Measurements from ENCODE around the gene SH3D19.

SH3D19 gene

DNA sequence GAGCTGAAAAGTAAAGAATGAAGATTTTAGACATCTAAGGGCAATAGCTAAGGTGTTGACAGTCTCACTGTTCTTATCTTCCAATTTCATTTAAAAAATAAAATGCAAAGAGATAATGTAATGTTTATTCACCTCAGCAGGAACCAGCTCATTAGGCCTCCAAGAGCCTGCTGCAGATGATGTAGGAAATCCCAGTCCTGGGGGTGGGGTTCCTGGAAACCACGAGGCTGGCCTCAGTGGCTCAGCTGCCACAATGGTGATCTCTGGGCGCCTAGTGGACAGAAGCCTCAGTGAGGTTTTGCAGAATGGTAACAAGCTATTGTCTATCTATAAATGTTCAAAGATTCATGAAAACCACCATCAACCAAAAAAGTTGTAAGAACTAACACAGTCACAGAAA, 148.7 kb downstream of the SH3D19 start:
- in situ Hi-C loops (cut with HindIII; ENCODE audit: low sequenced_read_pairs), result no loop called here
- TF ChIP-seq, protein P1, sequence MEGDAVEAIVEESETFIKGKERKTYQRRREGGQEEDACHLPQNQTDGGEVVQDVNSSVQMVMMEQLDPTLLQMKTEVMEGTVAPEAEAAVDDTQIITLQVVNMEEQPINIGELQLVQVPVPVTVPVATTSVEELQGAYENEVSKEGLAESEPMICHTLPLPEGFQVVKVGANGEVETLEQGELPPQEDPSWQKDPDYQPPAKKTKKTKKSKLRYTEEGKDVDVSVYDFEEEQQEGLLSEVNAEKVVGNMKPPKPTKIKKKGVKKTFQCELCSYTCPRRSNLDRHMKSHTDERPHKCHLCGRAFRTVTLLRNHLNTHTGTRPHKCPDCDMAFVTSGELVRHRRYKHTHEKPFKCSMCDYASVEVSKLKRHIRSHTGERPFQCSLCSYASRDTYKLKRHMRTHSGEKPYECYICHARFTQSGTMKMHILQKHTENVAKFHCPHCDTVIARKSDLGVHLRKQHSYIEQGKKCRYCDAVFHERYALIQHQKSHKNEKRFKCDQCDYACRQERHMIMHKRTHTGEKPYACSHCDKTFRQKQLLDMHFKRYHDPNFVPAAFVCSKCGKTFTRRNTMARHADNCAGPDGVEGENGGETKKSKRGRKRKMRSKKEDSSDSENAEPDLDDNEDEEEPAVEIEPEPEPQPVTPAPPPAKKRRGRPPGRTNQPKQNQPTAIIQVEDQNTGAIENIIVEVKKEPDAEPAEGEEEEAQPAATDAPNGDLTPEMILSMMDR (IDR thresholded peaks at IDR 0.05; ENCODE audit: low read depth, low read length, missing control alignments), result no peak
- DNase-seq (ENCODE audit: low read depth), result no peak
- H3K4me3 ChIP-seq (ENCODE audit: low read depth, low read length), result no peak overlapping the region

DNA sequence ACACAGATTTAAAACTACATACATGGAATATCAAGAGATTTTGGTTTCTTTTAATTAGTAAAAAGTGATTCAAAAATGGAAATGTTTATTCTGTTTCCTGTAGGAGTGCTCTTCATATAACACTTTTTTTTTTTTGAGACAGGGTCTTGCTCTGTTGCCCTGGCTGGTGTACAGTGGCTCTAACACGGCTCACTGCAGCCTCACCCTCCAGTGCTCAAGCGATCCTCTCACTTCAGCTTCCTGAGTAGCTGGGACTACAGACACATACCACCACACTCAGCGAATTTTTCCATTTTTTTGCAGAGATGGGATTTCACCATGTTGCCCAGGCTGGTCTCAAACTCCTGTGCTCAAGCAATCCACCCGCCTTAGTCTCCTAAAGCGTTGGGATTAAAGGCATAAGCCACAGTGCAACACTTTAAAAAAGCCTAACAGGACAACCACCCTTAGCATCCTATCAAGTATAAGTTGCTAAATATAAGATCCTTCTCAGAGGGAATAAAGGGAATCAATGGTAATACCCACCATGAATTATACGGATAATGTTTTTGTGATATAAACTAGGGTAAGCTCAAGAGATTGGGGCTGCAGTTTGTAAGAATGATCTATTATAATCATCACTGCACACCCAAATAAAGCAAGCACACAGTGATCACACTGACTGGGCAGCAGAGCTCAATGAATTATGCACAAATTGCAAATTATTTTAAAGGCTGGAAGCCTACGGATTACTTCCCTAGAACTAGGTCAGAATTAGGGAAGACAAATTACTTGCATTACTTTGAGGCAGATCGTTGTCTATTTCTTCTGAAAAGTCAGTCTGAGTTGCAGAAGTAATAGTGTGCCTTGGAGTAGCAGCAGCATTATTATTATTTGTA, 149.4 kb downstream of the SH3D19 start:
- no peak overlapping the region for H3K4me3 ChIP-seq (ENCODE audit: low read depth, low read length)
- no peak for DNase-seq (ENCODE audit: low read depth)
- in situ Hi-C loops (cut with HindIII; ENCODE audit: low sequenced_read_pairs), result no loop called here
- TF ChIP-seq, protein P1 (IDR thresholded peaks at IDR 0.05; ENCODE audit: low read depth, low read length, missing control alignments), result no peak

DNA sequence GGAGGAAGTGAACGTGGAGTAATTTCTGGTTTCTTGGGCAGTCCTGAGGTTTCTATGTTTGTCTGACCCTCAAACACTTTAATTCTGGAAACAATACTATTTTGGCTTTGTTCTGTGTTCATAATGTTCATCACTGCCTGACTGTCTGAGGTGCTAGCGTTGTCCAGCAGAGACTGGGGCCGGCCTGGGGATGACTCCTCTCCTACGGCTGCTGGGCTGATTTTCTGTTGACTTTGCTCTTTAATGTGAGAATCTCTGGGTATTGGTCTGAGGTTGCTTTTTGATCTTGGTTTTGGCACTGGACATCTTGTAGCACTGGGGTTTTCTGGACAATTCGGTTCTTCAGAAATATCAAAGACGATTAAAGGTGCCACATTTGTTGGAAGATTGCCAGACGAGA, 150.2 kb downstream of the SH3D19 start:
- DNase-seq (ENCODE audit: low read depth), result no peak
- no peak overlapping the region for H3K4me3 ChIP-seq (ENCODE audit: low read depth, low read length)
- TF ChIP-seq, protein P1 (IDR thresholded peaks at IDR 0.05; ENCODE audit: low read depth, low read length, missing control alignments), result no peak
- in situ Hi-C loops (cut with HindIII; ENCODE audit: low sequenced_read_pairs), result no loop called here

DNA sequence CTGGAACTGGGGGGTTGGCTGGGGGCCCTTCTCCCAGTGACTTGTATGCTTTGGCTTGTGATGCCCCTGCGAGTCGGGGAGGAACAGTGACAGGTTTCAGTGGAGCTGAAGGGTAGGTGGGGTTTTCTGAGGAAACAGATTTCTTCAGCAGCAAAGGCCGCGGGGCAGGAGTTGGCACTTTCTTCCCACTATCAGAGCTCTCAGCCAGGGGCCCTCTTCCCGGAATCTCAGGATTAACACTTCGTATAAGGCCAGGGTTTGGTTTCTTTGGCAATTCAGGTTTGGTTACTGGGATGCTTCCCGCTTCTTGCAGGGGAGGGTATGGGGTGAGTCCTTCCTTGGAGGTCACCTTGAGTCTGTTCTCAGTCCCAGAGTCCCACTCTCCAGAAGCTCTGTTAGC, 150.6 kb downstream of the SH3D19 start:
- in situ Hi-C loops (cut with HindIII; ENCODE audit: low sequenced_read_pairs), result no loop called here
- TF ChIP-seq, protein P1 (IDR thresholded peaks at IDR 0.05; ENCODE audit: low read depth, low read length, missing control alignments), result no peak
- no peak overlapping the region for H3K4me3 ChIP-seq (ENCODE audit: low read depth, low read length)
- DNase-seq (ENCODE audit: low read depth), result no peak

DNA sequence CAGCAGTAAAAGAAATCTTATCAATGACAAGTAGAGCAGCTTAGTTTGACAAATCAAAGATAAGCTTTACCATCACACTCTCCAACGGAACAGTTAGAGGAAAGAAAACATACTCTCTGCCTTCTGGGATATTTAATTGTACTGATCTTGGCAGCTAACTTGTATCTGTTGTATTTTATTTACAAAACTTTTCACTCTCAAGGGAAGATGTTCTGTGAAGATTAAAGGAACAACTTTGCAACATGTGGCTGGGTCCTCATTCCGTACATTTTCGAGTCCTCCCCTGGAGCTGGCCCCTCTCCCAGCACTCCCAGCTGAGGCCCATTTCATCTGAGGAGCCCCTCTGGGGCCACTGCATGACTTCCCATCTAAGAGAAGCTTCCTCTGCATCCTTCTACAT, 151.5 kb downstream of the SH3D19 start:
- no peak overlapping the region for H3K4me3 ChIP-seq (ENCODE audit: low read depth, low read length)
- in situ Hi-C loops (cut with HindIII; ENCODE audit: low sequenced_read_pairs), result no loop called here
- TF ChIP-seq, protein P1 (IDR thresholded peaks at IDR 0.05; ENCODE audit: low read depth, low read length, missing control alignments), result no peak
- DNase-seq (ENCODE audit: low read depth), result no peak

DNA sequence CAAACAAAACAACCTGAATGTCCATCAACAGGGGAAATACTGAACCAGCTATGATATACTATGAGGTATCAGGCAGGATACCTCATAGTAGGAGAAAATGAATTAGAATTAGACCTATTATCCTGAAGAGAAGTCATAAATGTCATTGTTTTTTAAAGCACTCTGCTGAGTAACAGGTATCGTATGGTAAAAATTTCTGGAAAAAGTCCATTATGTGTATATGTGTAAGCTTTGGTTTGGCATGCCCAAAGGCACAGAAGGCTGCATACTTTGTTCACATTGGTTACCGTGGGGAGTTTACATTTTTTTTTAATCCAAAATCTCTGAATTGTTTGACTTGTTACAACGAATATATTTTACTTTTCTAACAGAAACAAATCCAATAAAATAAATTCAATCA, 155.5 kb downstream of the SH3D19 start:
- peak; percentile 43 for DNase-seq (ENCODE audit: low read depth)
- in situ Hi-C loops (cut with HindIII; ENCODE audit: low sequenced_read_pairs), result no loop called here
- no peak overlapping the region for H3K4me3 ChIP-seq (ENCODE audit: low read depth, low read length)
- TF ChIP-seq, protein P1 (IDR thresholded peaks at IDR 0.05; ENCODE audit: low read depth, low read length, missing control alignments), result no peak

All from astrocyte of the cerebellum (primary cell).